Measurements from ENCODE around the gene VIL1. TPM values are rescaled to one million over a fixed set of nuclear protein-coding genes. Genes with fewer than 3 reads are reported as not detected.

Gene VIL1
- total RNA-seq, 1 donor from 2014 or later: not detected

GRCh38 chr2:218429911-218430692 lies 11.2 kb downstream of the VIL1 start:
- TF ChIP-seq CTCF (conservative IDR thresholded peaks at IDR 0.05; ENCODE audit: low read depth, low read length): no peak
- DNase-seq (ENCODE audit: low read depth): no peak
- H3K4me3 ChIP-seq (ENCODE audit: low read depth, low read length): no peak overlapping the region

GRCh38 chr2:218430721-218431120 lies 11.8 kb downstream of the VIL1 start:
- H3K4me3 ChIP-seq (ENCODE audit: low read depth, low read length): no peak overlapping the region
- no peak for TF ChIP-seq CTCF (conservative IDR thresholded peaks at IDR 0.05; ENCODE audit: low read depth, low read length)

GRCh38 chr2:218431878-218432277 lies 13.0 kb downstream of the VIL1 start:
- TF ChIP-seq CTCF (conservative IDR thresholded peaks at IDR 0.05; ENCODE audit: low read depth, low read length): no peak
- H3K4me3 ChIP-seq (ENCODE audit: low read depth, low read length): no peak overlapping the region
- no peak for DNase-seq (ENCODE audit: low read depth)

More at GRCh38 chr2:218430721-218431120, 11.8 kb downstream of the VIL1 start:
- no peak for DNase-seq (ENCODE audit: low read depth)

- H3K4me3 ChIP-seq (ENCODE audit: low read depth, low read length): no peak overlapping the region
- no peak for DNase-seq (ENCODE audit: low read depth)
- no peak for TF ChIP-seq CTCF (conservative IDR thresholded peaks at IDR 0.05; ENCODE audit: low read depth, low read length)
These were observed 13.9 kb downstream of the VIL1 start for GRCh38 chr2:218432676-218433365.

GRCh38 chr2:218434456-218434855 lies 15.5 kb downstream of the VIL1 start:
- TF ChIP-seq CTCF (conservative IDR thresholded peaks at IDR 0.05; ENCODE audit: low read depth, low read length): no peak
- no peak for DNase-seq (ENCODE audit: low read depth)
- no peak overlapping the region for H3K4me3 ChIP-seq (ENCODE audit: low read depth, low read length)

- no peak overlapping the region for H3K4me3 ChIP-seq (ENCODE audit: low read depth, low read length)
- DNase-seq (ENCODE audit: low read depth): no peak
- no peak for TF ChIP-seq CTCF (conservative IDR thresholded peaks at IDR 0.05; ENCODE audit: low read depth, low read length)
These were observed 16.4 kb downstream of the VIL1 start for GRCh38 chr2:218435003-218435982.
